GM20431 (cell line): ENCODE results near the gene HOATZ.

Experiments
- in situ Hi-C: fragments of 300-500 bp; cut with MseI, MboI; formaldehyde crosslinking; loops from one replicate; pipeline ENCODE4 v1.15.0; 2020; ENCODE audit warnings: low sequenced_read_pairs; ENCODE audit not compliant: unreplicated experiment

The HOATZ gene

GRCh38 chr11:111573821-111574249 lies 59.3 kb downstream of the HOATZ start:
- in situ Hi-C loops: no loop called here

- in situ Hi-C loops: no loop called here
These were observed 60.0 kb downstream of the HOATZ start for GRCh38 chr11:111574373-111575225.

GRCh38 chr11:111575740-111576139 lies 61.2 kb downstream of the HOATZ start:
- in situ Hi-C loops: no loop called here

GRCh38 chr11:111577821-111578220 lies 63.2 kb downstream of the HOATZ start:
- in situ Hi-C loops: no loop called here

- in situ Hi-C loops: loop anchor here (10.0 kb wide), 1 partner anchor 263 kb away; no protein-coding TSS in a partner anchor
These were observed 66.8 kb downstream of the HOATZ start for GRCh38 chr11:111581341-111581740.

GRCh38 chr11:111582163-111582562 lies 67.6 kb downstream of the HOATZ start:
- in situ Hi-C loops: loop anchor here (10.0 kb wide), 1 partner anchor 263 kb away; no protein-coding TSS in a partner anchor

GRCh38 chr11:111582881-111583280 lies 68.3 kb downstream of the HOATZ start:
- in situ Hi-C loops: loop anchor here (10.0 kb wide), 1 partner anchor 262 kb away; no protein-coding TSS in a partner anchor

- in situ Hi-C loops: loop anchor here (10.0 kb wide), 1 partner anchor 259 kb away; no protein-coding TSS in a partner anchor
These were observed 70.8 kb downstream of the HOATZ start for GRCh38 chr11:111585371-111585770.

- in situ Hi-C loops: loop anchor here (10.0 kb wide), 1 partner anchor 258 kb away; no protein-coding TSS in a partner anchor
These were observed 71.8 kb downstream of the HOATZ start for GRCh38 chr11:111586388-111586831.
